HG03432 (cell line): ENCODE measurements around the gene ARAP2.
"Not testable (repeated sequence)": the region's sequence is repeated elsewhere in the genome, so short reads cannot be mapped to it uniquely, and the experiment has no call there.

Experiments used
- ATAC-seq: cut with Tn5 transposase; IDR thresholded peaks from one replicate; pipeline ENCODE4 v1.9.1; 2021; ENCODE audit warnings: mild to moderate bottlenecking, moderate library complexity; ENCODE audit not compliant: unreplicated experiment

The ARAP2 gene

GRCh38 chr4:36187723-36188333, 56.5 kb downstream of the ARAP2 start:
- no peak for ATAC-seq

- no peak for ATAC-seq
Measured at GRCh38 chr4:36183665-36184393, 60.5 kb downstream of the ARAP2 start.

GRCh38 chr4:36183232-36183631, 61.1 kb downstream of the ARAP2 start:
- no peak for ATAC-seq

- not testable (repeated sequence) for ATAC-seq
Measured at GRCh38 chr4:36182315-36182714, 62.0 kb downstream of the ARAP2 start.

- ATAC-seq = no peak
Measured at GRCh38 chr4:36180206-36180605, 64.1 kb downstream of the ARAP2 start.

- no peak for ATAC-seq
Measured at GRCh38 chr4:36178484-36178883, 65.8 kb downstream of the ARAP2 start.

- no peak for ATAC-seq
Measured at GRCh38 chr4:36177946-36178345, 66.4 kb downstream of the ARAP2 start.

- no peak for ATAC-seq
Measured at GRCh38 chr4:36174570-36174969, 69.7 kb downstream of the ARAP2 start.

GRCh38 chr4:36173905-36174304, 70.4 kb downstream of the ARAP2 start:
- ATAC-seq = no peak

- no peak for ATAC-seq
Measured at GRCh38 chr4:36172656-36173055, 71.7 kb downstream of the ARAP2 start.

- ATAC-seq = no peak
Measured at GRCh38 chr4:36168127-36168878, 76.0 kb downstream of the ARAP2 start.

- no peak for ATAC-seq
Measured at GRCh38 chr4:36165631-36166005, 78.7 kb downstream of the ARAP2 start.

GRCh38 chr4:36164900-36165630, 79.2 kb downstream of the ARAP2 start:
- ATAC-seq = no peak

- ATAC-seq = no peak
Measured at GRCh38 chr4:36163198-36163597, 81.1 kb downstream of the ARAP2 start.

GRCh38 chr4:36159208-36159607, 85.1 kb downstream of the ARAP2 start:
- ATAC-seq = no peak

GRCh38 chr4:36152735-36153134, 91.6 kb downstream of the ARAP2 start:
- no peak for ATAC-seq

- no peak for ATAC-seq
Measured at GRCh38 chr4:36142504-36142903, 101.8 kb downstream of the ARAP2 start.

- no peak for ATAC-seq
Measured at GRCh38 chr4:36141186-36141585, 103.1 kb downstream of the ARAP2 start.

- ATAC-seq = no peak
Measured at GRCh38 chr4:36140421-36140820, 103.9 kb downstream of the ARAP2 start.

- ATAC-seq = no peak
Measured at GRCh38 chr4:36138220-36138619, 106.1 kb downstream of the ARAP2 start.

- no peak for ATAC-seq
Measured at GRCh38 chr4:36137336-36137735, 107.0 kb downstream of the ARAP2 start.
